Neural cell (in vitro differentiated cells): ENCODE data around the gene TMEM175. TPM values are rescaled to one million over a fixed set of nuclear protein-coding genes. Genes with fewer than 3 reads are reported as not detected.

Experiments
- H2AFZ ChIP-seq: fragments of 200-600, 300-800 bp; sonication (generic), shearing (Covaris generic); 2 replicates; pipeline ENCODE4 v1.6.0; 2014; ENCODE audit warnings: low read depth, mild to moderate bottlenecking, antibody characterized with exemption, low read length, moderate library complexity
- H3F3A ChIP-seq: fragments of 200-600 bp; shearing (Covaris generic); 2 replicates; pipeline ENCODE4 v1.6.1; 2016; ENCODE audit warnings: mild to moderate bottlenecking, moderate library complexity, mixed read lengths, antibody characterized with exemption, low read length; ENCODE audit not compliant: insufficient read depth, poor library complexity, severe bottlenecking
- H3K27ac ChIP-seq: fragments of 200-600, 300-800 bp; sonication (generic), shearing (Covaris generic); 2 replicates; pipeline ENCODE4 v1.5.1; 2014; ENCODE audit warnings: mild to moderate bottlenecking, low read length, moderate library complexity
- H3K27me3 ChIP-seq: fragments of 300-800, 200-600 bp; sonication (generic), shearing (Covaris generic); 2 replicates; pipeline ENCODE4 v1.6.0; 2014; ENCODE audit warnings: mild to moderate bottlenecking, low read depth, low read length, moderate library complexity; ENCODE audit not compliant: insufficient read depth
- H3K36me3 ChIP-seq: fragments of 300-800, 200-600 bp; sonication (generic), shearing (Covaris generic); 2 replicates; pipeline ENCODE4 v1.5.1; 2014; ENCODE audit warnings: mild to moderate bottlenecking, antibody characterized with exemption, low read length, moderate library complexity; ENCODE audit not compliant: insufficient read depth
- H3K4me2 ChIP-seq: fragments of 300-800, 200-600 bp; sonication (generic), shearing (Covaris generic); 2 replicates; pipeline ENCODE4 v1.6.0; 2014; ENCODE audit warnings: mild to moderate bottlenecking, low read length
- H3K4me3 ChIP-seq: fragments of 300-800, 200-600 bp; sonication (generic), shearing (Covaris generic); 2 replicates; pipeline ENCODE4 v1.5.1; 2014; ENCODE audit warnings: mild to moderate bottlenecking, low read length, moderate library complexity
- H3K79me2 ChIP-seq: fragments of 200-600 bp; shearing (Covaris generic); replicated peaks from 2 replicates; pipeline ENCODE4 v1.6.0; 2014; ENCODE audit warnings: mild to moderate bottlenecking, low read length, moderate library complexity; ENCODE audit not compliant: insufficient read depth
- H3K9ac ChIP-seq: fragments of 300-800, 200-600 bp; sonication (generic), shearing (Covaris generic); 2 replicates; pipeline ENCODE4 v1.6.1; 2016; ENCODE audit warnings: mild to moderate bottlenecking, low read length, mixed read lengths
- H3K9me2 ChIP-seq: fragments of 200-600 bp; shearing (Covaris generic); 2 replicates; pipeline ENCODE4 v1.6.1; 2016; ENCODE audit warnings: mild to moderate bottlenecking, low read length, mixed read lengths; ENCODE audit not compliant: insufficient read depth
- H3K9me3 ChIP-seq: fragments of 200-600, 300-800 bp; sonication (generic), shearing (Covaris generic); 2 replicates; pipeline ENCODE4 v1.6.1; 2016; ENCODE audit warnings: mild to moderate bottlenecking, mixed run types, low read length, moderate library complexity, mixed read lengths
- H4K20me1 ChIP-seq: fragments of 200-600 bp; shearing (Covaris generic); 2 replicates; pipeline ENCODE4 v1.6.1; 2016; ENCODE audit warnings: mild to moderate bottlenecking, mixed run types; ENCODE audit not compliant: insufficient read depth
- EP300 ChIP-seq: fragments of 450-650 bp; conservative IDR thresholded peaks from 2 replicates; pipeline ENCODE4 v1.6.1; 2014; ENCODE audit warnings: antibody characterized with exemption, mild to moderate bottlenecking, moderate library complexity; ENCODE audit not compliant: poor library complexity, severe bottlenecking
- EZH2 ChIP-seq: fragments of 200-600, 300-800 bp; shearing (Covaris generic), sonication (generic); IDR thresholded peaks from 2 replicates; pipeline ENCODE4 v1.6.1; 2014; ENCODE audit warnings: antibody characterized with exemption, low read length, borderline replicate concordance, mild to moderate bottlenecking; ENCODE audit not compliant: insufficient read depth, poor library complexity, severe bottlenecking
- MXI1 ChIP-seq: fragments of 450-650 bp; conservative IDR thresholded peaks from 2 replicates; pipeline ENCODE4 v1.6.1; 2014; ENCODE audit warnings: antibody characterized with exemption, mild to moderate bottlenecking; ENCODE audit not compliant: poor library complexity, severe bottlenecking
- POLR2AphosphoS5 ChIP-seq: IDR thresholded peaks from 2 replicates; pipeline ENCODE4 v1.6.1; 2012
- RAD21 ChIP-seq: fragments of 450-650 bp; conservative IDR thresholded peaks from 2 replicates; pipeline ENCODE4 v1.6.1; 2014; ENCODE audit warnings: antibody characterized with exemption, mild to moderate bottlenecking, moderate library complexity
- SMC3 ChIP-seq: fragments of 450-650 bp; conservative IDR thresholded peaks from 2 replicates; pipeline ENCODE4 v1.6.1; 2014; ENCODE audit warnings: antibody characterized with exemption, mild to moderate bottlenecking, moderate library complexity; ENCODE audit not compliant: poor library complexity
- TAF1 ChIP-seq: IDR thresholded peaks from 2 replicates; pipeline ENCODE4 v1.6.1; 2012; ENCODE audit warnings: low read depth
- polyA plus RNA-seq: library from polyadenylated mRNA; depleted of rRNA; stranded (reverse); fragments of >200 nt; gene quantifications from 2 replicates; pipeline ENCODE4 v1.2.3, GENCODE V29; 2014
- TF ChIP-seq, protein P1 (sequence below): fragments of 450-650 bp; IDR thresholded peaks from 2 replicates; pipeline ENCODE4 v1.5.1; 2014; ENCODE audit warnings: antibody characterized with exemption, mild to moderate bottlenecking, moderate library complexity; ENCODE audit not compliant: poor library complexity, severe bottlenecking
- TF ChIP-seq, protein P2 (sequence below): IDR thresholded peaks from 2 replicates; pipeline ENCODE4 v1.6.1; 2012; ENCODE audit warnings: borderline replicate concordance

Gene TMEM175
- polyA plus RNA-seq, 1 donor from 2014 or later: 36.9 TPM

DNA sequence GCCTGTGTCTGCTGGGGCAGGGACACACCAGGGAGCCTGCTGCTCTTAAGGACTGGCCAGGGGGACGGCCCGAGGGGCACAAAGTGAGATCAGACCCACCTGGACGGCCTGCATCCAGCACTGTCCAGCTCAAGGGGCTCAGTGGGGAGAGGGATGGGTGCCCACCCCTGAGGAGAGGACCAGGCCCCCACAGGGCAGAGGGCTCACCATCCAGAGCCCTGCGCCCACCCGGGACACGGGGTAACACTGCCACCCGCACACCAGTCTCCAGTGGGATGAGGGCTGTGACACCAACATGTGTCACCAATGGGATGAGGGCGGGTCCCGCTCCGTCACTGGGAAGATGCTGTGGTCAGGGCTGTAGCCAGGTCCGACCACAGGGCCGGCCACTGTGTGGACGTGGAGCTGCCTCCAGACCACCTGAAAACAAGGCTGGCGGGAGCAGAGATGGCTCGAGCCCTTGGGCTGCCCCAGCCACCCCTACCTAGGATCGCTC, 27.9 kb downstream of the TMEM175 start:
- Histone ChIP-seq H2AFZ (no peak overlapping the region), H3K9me2 (no peaks in the 10 kb centered on the region), H3K27ac (no peak overlapping the region), H3K9ac (no peak overlapping the region), H3F3A (no peaks in the 10 kb centered on the region), H3K79me2 (no peaks in the 10 kb centered on the region), H3K36me3 (no peaks in the 10 kb centered on the region), H4K20me1 (no peaks in the 10 kb centered on the region), H3K9me3 (no peaks in the 10 kb centered on the region), H3K4me3 (no peak overlapping the region), H3K27me3 (no peaks in the 10 kb centered on the region), H3K4me2 (no peak overlapping the region)
- TF ChIP-seq SMC3 (no peak), RAD21 (no peak), EP300 (no peak), EZH2 (no peak), POLR2AphosphoS5 (no peak), TAF1 (no peak), MXI1 (no peak)
- TF ChIP-seq, protein P1, sequence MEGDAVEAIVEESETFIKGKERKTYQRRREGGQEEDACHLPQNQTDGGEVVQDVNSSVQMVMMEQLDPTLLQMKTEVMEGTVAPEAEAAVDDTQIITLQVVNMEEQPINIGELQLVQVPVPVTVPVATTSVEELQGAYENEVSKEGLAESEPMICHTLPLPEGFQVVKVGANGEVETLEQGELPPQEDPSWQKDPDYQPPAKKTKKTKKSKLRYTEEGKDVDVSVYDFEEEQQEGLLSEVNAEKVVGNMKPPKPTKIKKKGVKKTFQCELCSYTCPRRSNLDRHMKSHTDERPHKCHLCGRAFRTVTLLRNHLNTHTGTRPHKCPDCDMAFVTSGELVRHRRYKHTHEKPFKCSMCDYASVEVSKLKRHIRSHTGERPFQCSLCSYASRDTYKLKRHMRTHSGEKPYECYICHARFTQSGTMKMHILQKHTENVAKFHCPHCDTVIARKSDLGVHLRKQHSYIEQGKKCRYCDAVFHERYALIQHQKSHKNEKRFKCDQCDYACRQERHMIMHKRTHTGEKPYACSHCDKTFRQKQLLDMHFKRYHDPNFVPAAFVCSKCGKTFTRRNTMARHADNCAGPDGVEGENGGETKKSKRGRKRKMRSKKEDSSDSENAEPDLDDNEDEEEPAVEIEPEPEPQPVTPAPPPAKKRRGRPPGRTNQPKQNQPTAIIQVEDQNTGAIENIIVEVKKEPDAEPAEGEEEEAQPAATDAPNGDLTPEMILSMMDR: no peak
- TF ChIP-seq, protein P2, sequence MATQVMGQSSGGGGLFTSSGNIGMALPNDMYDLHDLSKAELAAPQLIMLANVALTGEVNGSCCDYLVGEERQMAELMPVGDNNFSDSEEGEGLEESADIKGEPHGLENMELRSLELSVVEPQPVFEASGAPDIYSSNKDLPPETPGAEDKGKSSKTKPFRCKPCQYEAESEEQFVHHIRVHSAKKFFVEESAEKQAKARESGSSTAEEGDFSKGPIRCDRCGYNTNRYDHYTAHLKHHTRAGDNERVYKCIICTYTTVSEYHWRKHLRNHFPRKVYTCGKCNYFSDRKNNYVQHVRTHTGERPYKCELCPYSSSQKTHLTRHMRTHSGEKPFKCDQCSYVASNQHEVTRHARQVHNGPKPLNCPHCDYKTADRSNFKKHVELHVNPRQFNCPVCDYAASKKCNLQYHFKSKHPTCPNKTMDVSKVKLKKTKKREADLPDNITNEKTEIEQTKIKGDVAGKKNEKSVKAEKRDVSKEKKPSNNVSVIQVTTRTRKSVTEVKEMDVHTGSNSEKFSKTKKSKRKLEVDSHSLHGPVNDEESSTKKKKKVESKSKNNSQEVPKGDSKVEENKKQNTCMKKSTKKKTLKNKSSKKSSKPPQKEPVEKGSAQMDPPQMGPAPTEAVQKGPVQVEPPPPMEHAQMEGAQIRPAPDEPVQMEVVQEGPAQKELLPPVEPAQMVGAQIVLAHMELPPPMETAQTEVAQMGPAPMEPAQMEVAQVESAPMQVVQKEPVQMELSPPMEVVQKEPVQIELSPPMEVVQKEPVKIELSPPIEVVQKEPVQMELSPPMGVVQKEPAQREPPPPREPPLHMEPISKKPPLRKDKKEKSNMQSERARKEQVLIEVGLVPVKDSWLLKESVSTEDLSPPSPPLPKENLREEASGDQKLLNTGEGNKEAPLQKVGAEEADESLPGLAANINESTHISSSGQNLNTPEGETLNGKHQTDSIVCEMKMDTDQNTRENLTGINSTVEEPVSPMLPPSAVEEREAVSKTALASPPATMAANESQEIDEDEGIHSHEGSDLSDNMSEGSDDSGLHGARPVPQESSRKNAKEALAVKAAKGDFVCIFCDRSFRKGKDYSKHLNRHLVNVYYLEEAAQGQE: no peak

DNA sequence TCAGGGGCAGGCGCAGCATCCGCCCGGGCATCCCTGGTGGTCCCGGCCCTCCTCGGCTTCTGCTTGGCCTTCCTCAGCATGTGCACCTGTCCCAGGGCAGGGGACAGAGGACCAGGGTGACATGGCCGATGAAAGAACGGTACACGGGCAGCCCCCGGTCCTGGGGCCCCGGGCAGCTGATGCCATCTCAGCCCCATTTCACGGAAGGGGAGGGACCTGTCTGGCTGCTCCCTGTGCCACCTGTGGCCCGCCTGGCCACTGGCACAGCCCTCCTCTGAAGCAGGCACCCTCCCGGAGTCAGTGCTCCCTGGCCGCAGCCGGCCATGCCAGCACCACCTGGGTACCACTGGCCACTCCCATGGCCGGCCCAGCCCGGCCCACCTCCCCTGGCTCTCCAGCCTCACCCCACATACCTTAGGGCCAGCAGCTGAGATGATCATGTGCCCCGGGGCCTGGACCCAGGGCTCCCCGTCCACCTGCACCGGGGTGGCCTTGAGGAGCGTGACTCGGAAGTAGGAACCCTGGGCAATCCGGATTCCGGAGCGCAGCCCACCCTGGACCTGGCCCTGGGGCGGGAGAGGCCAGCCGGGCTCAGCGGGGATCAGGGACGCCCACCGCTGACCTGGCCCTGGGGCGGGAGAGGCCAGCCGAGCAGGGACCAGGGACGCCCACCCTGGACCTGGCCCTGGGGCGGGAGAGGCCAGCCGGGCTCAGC, 28.5 kb downstream of the TMEM175 start:
- TF ChIP-seq TAF1: no peak
- TF ChIP-seq, protein P2: no peak
- no peak for TF ChIP-seq MXI1
- no peak for TF ChIP-seq EP300
- no peak for TF ChIP-seq EZH2
- TF ChIP-seq SMC3: no peak
- TF ChIP-seq, protein P1: no peak
- no peak for TF ChIP-seq RAD21
- H2AFZ ChIP-seq: no peak overlapping the region
- H3K27ac ChIP-seq: no peak overlapping the region
- H3K36me3 ChIP-seq: no peaks in the 10 kb centered on the region
- no peak overlapping the region for H3K4me2 ChIP-seq
- no peaks in the 10 kb centered on the region for H3K9me2 ChIP-seq
- no peak overlapping the region for H3K4me3 ChIP-seq
- no peak overlapping the region for H3K9ac ChIP-seq
- no peaks in the 10 kb centered on the region for H3K9me3 ChIP-seq
- no peaks in the 10 kb centered on the region for H3F3A ChIP-seq
- no peaks in the 10 kb centered on the region for H3K27me3 ChIP-seq
- no peaks in the 10 kb centered on the region for H3K79me2 ChIP-seq
- no peaks in the 10 kb centered on the region for H4K20me1 ChIP-seq
